COLO668 (cell line): ENCODE measurements around the gene MRS2.
"Not testable (repeated sequence)": the region's sequence is repeated elsewhere in the genome, so short reads cannot be mapped to it uniquely, and the experiment has no call there.

Source experiments
- DNase-seq: peaks from one replicate; lab custom pipeline; 2025; ENCODE audit not compliant: unreplicated experiment; lab: John Stamatoyannopoulos, UW

The MRS2 gene

DNA sequence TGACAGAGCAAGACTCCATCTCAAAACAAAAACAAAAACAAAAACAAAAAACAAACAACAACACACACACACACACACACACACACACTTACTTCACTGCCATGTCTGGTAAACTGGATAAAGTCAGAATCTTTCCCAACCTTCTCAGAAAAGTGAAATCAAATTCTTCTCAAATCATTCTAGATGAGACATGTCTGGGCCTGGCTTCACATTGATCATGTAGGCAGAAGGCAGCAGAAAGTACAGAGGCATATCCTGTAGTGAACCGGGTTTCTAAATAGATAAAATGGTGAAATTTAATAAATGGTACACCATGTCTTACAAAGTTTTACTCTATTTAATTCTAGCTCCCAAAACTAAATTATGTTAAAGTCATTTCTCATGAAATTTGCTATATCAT is 14.9 kb upstream of the MRS2 start:
- no peak for DNase-seq

- DNase-seq = no peak
Observed at GRCh38 chr6:24391208-24391607, 11.5 kb upstream of the MRS2 start.

GRCh38 chr6:24391756-24392405 is 10.9 kb upstream of the MRS2 start:
- no peak for DNase-seq

- no peak for DNase-seq
Observed at GRCh38 chr6:24394061-24394779, 8.5 kb upstream of the MRS2 start.

- no peak for DNase-seq
Observed at GRCh38 chr6:24394780-24395437, 7.8 kb upstream of the MRS2 start.

DNA sequence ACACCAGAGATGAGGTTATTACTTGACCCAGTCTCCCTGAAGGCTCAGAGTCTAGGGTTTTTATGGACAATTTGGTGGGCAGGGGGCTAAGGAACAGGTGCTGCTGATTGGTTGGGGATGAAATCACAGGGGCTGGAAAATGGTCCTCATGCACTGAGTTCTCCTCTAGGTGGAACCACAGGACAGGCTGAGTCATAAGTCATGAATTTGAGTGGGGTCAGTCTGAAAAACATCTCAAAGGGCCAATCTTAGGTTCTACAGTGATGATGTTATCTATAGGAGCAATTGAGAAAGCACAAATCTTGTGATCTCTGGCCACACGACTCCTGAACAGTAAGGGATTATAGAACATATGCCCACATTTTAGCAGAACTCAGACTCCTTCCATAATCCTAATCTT is 5.9 kb upstream of the MRS2 start:
- no peak for DNase-seq

GRCh38 chr6:24397631-24398030 is 5.1 kb upstream of the MRS2 start:
- no peak for DNase-seq

DNA sequence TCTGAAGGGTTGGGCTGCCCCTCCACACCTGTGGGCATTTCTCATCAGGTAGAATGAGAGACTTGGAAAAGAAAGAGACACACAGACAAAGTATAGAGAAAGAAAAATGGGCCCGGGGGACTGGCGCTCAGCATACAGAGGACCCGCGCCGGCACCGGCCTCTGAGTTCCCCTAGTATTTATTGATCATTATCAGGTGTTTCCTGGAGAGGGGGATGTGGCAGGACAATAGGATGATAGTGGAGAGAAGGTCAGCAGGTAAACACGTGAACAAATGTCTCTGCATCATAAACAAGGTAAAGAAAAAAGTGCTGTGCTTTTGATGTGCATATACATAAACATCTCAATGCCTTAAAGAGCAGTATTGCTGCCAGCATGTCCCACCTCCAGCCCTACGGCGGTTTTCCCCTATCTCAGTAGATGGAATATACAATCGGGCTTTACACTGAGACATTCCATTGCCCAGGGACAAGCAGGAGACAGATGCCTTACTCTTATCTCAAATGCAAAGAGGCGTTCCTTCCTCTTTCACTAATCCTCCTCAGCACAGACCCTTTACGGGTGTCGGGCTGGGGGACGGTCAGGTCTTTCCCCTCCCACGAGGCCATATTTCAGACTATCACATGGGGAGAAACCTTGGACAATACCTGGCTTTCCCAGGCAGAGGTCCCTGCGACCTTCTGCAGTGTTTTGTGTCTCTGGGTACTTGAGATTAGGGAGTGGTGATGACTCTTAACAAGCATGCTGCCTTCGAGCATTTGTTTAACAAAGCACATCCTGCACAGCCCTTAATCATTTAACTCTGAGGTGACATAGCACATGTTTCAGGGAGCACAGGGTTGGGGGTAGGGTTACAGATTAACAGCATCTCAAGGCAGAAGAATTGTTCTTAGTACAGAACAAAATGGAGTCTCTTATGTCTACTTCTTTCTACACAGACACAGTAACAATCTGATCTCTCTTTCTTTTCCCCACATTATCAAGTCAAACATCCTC is 2.4 kb upstream of the MRS2 start:
- DNase-seq = not testable (repeated sequence)

- DNase-seq = no peak
Observed at GRCh38 chr6:24401458-24401857, 1.3 kb upstream of the MRS2 start.

GRCh38 chr6:24403501-24403824 is 727 bp downstream of the MRS2 start:
- DNase-seq = no peak

GRCh38 chr6:24405262-24405661 is 2.5 kb downstream of the MRS2 start:
- DNase-seq = no peak

- no peak for DNase-seq
Observed at GRCh38 chr6:24408719-24409410, 6.1 kb downstream of the MRS2 start.

DNA sequence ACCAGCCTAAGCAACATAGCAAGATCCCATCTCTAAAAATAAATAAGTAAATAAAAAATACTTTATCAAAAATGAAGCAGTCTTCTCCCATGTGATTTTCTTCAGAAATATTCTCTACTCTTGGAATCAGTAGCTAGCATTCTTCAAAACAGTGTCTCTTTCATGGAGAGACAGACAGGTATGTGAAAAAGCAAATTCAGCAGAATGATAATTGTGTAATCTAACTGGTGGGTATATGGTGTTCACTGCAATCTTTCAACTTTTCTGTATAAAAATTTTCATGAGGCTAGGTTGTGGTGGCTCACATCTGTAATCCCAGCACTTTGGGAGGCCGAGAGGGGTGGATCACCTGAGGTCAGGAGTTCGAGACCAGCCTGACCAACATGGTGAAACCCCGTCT is 7.9 kb downstream of the MRS2 start:
- DNase-seq = no peak

DNA sequence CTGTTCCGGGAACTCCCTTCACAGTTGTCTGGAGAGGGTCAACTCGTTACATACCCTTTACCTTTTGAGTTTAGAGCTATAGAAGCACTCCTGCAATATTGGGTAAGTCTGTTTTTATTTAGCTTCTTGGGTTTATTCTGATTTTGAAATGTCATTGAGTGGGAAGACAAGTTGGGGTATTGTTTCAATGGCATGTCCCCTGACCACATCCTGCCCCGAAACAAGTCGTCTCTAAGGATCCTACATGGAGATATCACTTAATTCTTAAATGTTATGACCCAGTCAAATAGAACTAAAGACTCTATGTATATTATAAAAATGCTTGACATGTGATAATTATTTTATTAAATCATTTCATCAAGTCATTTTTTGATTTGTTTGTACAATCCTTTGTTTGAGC is 9.6 kb downstream of the MRS2 start:
- DNase-seq = no peak

GRCh38 chr6:24414531-24414930 is 11.8 kb downstream of the MRS2 start:
- not testable (repeated sequence) for DNase-seq

DNA sequence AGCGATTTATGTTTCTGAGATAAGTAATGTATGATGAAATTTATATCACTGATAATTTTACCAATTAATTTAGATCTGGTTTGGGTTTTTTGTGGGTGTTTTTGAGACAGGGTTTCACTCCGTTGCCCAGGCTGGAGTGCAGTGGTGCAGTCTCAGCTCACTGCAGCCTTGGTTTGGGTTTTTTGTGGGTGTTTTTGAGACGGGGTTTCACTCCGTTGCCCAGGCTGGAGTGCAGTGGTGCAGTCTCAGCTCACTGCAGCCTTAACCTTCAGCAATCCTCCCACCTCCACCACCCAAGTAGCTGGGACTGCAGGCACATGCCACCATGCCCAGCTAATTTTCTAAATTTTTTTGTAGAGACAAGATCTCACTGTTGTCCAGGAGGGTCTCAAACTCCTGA is 13.0 kb downstream of the MRS2 start:
- no peak for DNase-seq

DNA sequence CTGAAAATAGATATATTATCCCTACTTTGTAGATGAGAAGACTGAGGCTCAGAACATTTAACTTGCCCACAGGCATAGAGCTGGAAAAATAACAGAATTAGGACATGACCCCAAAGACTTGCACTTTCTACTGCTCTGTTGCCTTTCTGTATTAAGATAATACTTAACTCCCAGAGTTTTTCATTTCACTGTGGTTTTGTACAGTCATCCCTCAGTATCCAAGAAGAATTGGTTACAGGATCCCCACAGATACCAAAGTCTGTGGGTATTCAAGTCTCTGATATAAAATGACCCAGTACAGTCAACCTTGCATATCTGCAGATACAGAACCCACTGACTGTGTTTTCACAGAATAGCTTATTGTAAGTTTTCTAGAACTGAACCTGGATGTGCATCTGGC is 16.8 kb downstream of the MRS2 start:
- no peak for DNase-seq

GRCh38 chr6:24425091-24425490 is 22.4 kb downstream of the MRS2 start:
- DNase-seq = no peak

DNA sequence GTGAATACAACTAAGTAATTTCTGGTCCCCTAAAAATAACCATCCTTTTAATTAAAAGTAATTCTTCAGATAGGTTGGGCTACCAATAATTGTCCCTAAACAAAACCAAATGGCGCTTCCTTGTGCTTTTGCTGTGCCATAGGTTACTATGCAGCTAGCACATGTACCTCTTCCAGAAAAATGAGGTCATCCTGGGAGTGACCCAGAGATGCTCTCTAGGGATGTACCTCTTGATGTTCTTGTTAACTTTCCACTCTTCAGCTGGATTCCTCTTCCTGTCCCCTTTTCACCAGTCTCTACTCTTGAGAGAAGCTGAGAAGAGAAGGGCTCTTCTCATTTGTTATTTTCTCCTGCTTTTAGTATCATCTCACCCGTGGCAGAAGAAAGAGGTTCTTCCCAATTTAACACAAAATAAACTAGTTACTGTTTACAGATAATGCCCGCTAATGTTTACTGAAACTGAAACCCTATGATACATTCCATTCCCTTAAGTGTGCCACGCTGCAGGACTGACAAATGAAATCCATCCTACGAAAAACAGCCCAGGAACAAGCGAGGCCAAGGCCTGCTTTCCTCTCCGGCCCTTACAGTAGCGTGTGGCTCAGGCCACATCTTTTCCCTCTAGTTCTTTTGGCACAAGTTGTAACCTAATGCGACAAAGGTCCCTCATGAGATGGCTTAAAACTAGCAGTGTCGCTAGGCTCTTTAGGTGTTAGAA is 24.2 kb downstream of the MRS2 start:
- no peak for DNase-seq

- no peak for DNase-seq
Observed at GRCh38 chr6:24428615-24429014, 25.9 kb downstream of the MRS2 start.
